ENCODE results near the gene IRAK2. TPM values are rescaled to one million over a fixed set of nuclear protein-coding genes. Genes with fewer than 3 reads are reported as not detected.
A peak's percentile ranks its signal among the peaks of the same experiment; 100 is the strongest.

Gene IRAK2
- total RNA-seq, 1 experiment from 2014 or later = 0.61 TPM

DNA sequence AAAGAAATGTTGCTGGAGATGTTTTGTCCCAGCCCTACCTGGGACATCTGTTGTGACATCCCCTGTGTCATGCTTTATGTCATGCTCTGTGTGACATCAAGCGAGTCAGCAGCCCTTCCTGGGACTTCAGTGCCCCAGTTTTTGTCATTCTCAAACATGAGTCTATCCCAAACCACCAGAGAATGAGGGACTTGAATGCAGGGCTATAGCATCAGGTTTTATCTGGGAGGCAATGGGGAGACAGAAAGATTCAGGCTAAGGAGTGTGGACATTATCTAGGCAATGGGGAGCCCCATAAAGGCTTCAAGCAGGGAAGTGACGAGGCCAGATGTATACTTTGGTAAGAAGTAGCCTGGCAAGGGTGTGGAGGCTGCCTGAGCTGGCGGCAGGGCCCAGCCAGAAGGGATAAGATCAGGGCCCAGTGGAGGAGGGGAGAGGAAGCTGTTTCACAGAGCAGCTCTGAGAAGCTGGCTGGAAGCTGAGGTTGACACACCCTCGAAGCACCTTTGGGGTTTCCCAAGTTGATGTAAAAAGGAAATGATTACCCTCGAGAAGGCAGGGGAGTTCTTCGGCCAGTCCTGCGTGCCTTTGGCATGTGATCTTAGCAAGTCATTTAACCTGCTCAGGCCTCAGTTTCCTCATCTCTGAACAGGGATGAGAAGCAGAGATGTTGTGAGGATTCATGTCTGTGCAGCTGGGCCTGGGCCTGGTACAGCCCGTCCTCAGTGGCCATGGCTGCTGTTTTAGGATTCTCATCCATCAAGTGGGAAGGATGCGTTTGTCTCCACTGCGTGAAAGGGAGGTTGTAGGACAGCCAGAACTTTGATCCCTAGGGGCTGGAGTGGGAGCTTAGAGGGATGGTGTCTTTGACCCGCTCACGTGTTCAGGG, 34.3 kb downstream of the IRAK2 start:
- DNase-seq = no peak
- no peaks in the 10 kb centered on the region for H3K79me1 ChIP-seq (ENCODE audit: insufficient read depth, low read depth, low read length, poor library complexity, severe bottlenecking)
- no peaks in the 10 kb centered on the region for H3K23me2 ChIP-seq (ENCODE audit: insufficient read length, low read depth, low read length, poor library complexity, severe bottlenecking)
- TF ChIP-seq, protein P1, sequence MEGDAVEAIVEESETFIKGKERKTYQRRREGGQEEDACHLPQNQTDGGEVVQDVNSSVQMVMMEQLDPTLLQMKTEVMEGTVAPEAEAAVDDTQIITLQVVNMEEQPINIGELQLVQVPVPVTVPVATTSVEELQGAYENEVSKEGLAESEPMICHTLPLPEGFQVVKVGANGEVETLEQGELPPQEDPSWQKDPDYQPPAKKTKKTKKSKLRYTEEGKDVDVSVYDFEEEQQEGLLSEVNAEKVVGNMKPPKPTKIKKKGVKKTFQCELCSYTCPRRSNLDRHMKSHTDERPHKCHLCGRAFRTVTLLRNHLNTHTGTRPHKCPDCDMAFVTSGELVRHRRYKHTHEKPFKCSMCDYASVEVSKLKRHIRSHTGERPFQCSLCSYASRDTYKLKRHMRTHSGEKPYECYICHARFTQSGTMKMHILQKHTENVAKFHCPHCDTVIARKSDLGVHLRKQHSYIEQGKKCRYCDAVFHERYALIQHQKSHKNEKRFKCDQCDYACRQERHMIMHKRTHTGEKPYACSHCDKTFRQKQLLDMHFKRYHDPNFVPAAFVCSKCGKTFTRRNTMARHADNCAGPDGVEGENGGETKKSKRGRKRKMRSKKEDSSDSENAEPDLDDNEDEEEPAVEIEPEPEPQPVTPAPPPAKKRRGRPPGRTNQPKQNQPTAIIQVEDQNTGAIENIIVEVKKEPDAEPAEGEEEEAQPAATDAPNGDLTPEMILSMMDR (conservative IDR thresholded peaks at IDR 0.05) = no peak
- H2BK120ac ChIP-seq (ENCODE audit: low read depth, low read length, poor library complexity, severe bottlenecking) = no peak overlapping the region
- H3K18ac ChIP-seq (ENCODE audit: insufficient read length, low read depth, low read length) = no peak overlapping the region
- no peaks in the 10 kb centered on the region for H3K79me2 ChIP-seq (ENCODE audit: insufficient read depth, low read length)
- WGBS (ENCODE audit: extremely low coverage, insufficient read length, low lambda C conversion rate) = no CpG with 5 or more reads among the region's 12 CpGs
- H4K5ac ChIP-seq (ENCODE audit: insufficient read length, low read depth, low read length) = no peak overlapping the region
- H3K4me1 ChIP-seq (ENCODE audit: insufficient read depth, low read length) = peaks cover 7% of the 10 kb centered on the region
- no peak overlapping the region for H3K23ac ChIP-seq (ENCODE audit: insufficient read length, low read depth, low read length)
- H3K56ac ChIP-seq (ENCODE audit: insufficient read length, low read depth, low read length) = no peak overlapping the region
- no peak overlapping the region for H2AK5ac ChIP-seq (ENCODE audit: insufficient read length, low read length)
- H3K27ac ChIP-seq (ENCODE audit: insufficient read length, low read depth, low read length) = no peak overlapping the region
- H3K4me1 Mint-ChIP-seq = peaks cover 4 to 10% of the 10 kb centered on the region in 2 experiments
- no peak overlapping the region for H3K4me2 ChIP-seq (ENCODE audit: insufficient read depth, insufficient read length, low read length)
- peak overlapping the region in 2 of 3 experiments; percentile 25 to 66; a peak in 3 of 7 replicates for H3K27ac Mint-ChIP-seq
- H3K14ac ChIP-seq (ENCODE audit: insufficient read depth, low read length) = no peak overlapping the region
- no peak overlapping the region for H2AFZ ChIP-seq (ENCODE audit: low read length)
- H3K9me3 ChIP-seq (ENCODE audit: control insufficient read depth, low read depth, low read length) = no peaks in the 10 kb centered on the region
- H3K9me3 Mint-ChIP-seq = no peaks in the 10 kb centered on the region
- H3K4ac ChIP-seq (ENCODE audit: low read depth, low read length) = no peak overlapping the region
- H2BK20ac ChIP-seq (ENCODE audit: low read depth, low read length, poor library complexity, severe bottlenecking) = no peak overlapping the region
- H4K91ac ChIP-seq (ENCODE audit: insufficient read length, low read depth, low read length) = no peak overlapping the region
- no peak overlapping the region for H3T11ph ChIP-seq (ENCODE audit: low read length)
- no peak overlapping the region for H3K4me3 Mint-ChIP-seq
- H4K20me1 ChIP-seq (ENCODE audit: control insufficient read depth, insufficient read depth, insufficient read length) = no peaks in the 10 kb centered on the region
- H3K27me3 ChIP-seq (ENCODE audit: insufficient read depth, low read length) = no peaks in the 10 kb centered on the region
- H2BK5ac ChIP-seq (ENCODE audit: insufficient read length, low read length) = no peak overlapping the region
- H3K9ac ChIP-seq (ENCODE audit: extremely low read depth, insufficient read length, low read length) = peak overlapping the region; percentile 4
- no peaks in the 10 kb centered on the region for H3K27me3 Mint-ChIP-seq (ENCODE audit: low read depth)
- H2BK12ac ChIP-seq (ENCODE audit: insufficient read length, low read depth, low read length) = no peak overlapping the region
- H2BK15ac ChIP-seq (ENCODE audit: low read depth, low read length) = no peak overlapping the region
- H4K8ac ChIP-seq (replicated peaks; ENCODE audit: insufficient read length, low read depth, low read length) = no peak overlapping the region
- H3K36me3 Mint-ChIP-seq (ENCODE audit: insufficient read depth in 1 of 3, low read depth in 3 of 3) = no peaks in the 10 kb centered on the region

Measured in H9 (cell line).